Muscle of leg (tissue), 11 donors: Measurements from ENCODE around the gene PAM. TPM values are rescaled to one million over a fixed set of nuclear protein-coding genes. Genes with fewer than 3 reads are reported as not detected.

ENCODE experiments used
- DNase-seq: peaks from one replicate; pipeline ENCODE4 v3.0.0; 2013
- H3K27ac ChIP-seq: one replicate; pipeline ENCODE4 v1.5.1; 2013; ENCODE audit warnings: mild to moderate bottlenecking, low read length, control low read depth
- H3K27me3 ChIP-seq: one replicate; pipeline ENCODE4 v1.6.1; 2013; ENCODE audit warnings: low read length; ENCODE audit not compliant: control insufficient read depth, insufficient read depth
- H3K36me3 ChIP-seq: one replicate; pipeline ENCODE4 v1.6.1; 2013; ENCODE audit warnings: low read length; ENCODE audit not compliant: control insufficient read depth, insufficient read depth
- H3K4me1 ChIP-seq: one replicate; pipeline ENCODE4 v1.6.1; 2013; ENCODE audit warnings: low read length; ENCODE audit not compliant: control insufficient read depth, insufficient read depth
- H3K4me3 ChIP-seq: one replicate; pipeline ENCODE4 v1.5.1; 2013; ENCODE audit warnings: low read length, control low read depth
- H3K9me3 ChIP-seq: replicated peaks from 2 replicates; pipeline ENCODE4 v1.6.1; 2013; ENCODE audit warnings: low read depth, low read length; ENCODE audit not compliant: control insufficient read depth
- WGBS: methylation state at CpG from one replicate; pipeline ENCODE4 v1.1.5; 2013; ENCODE audit warnings: missing lambda C conversion rate; ENCODE audit not compliant: insufficient coverage; 5-methylcytosine and 5-hydroxymethylcytosine counted together
- polyA plus RNA-seq, 8 donors: library from polyadenylated mRNA; unstranded; fragments of 120-200 nt; gene quantifications; one replicate each; pipeline versions ENCODE4 v1.2.1 to v1.2.3, GENCODE V29; 2013; ENCODE audit warnings: inconsistent platforms in 1 of 8, low replicate concordance in 1 of 8; ENCODE audit not compliant: insufficient read length in 8 of 8, insufficient read depth in 1 of 8
- total RNA-seq: library from RNA; stranded (reverse); fragments of 120-200 nt; gene quantifications from one replicate; pipeline ENCODE4 v1.2.4, GENCODE V29; 2013

The PAM gene
- total and polyA plus RNA-seq, 9 donors = 96.6 to 146 (median 120) TPM

DNA sequence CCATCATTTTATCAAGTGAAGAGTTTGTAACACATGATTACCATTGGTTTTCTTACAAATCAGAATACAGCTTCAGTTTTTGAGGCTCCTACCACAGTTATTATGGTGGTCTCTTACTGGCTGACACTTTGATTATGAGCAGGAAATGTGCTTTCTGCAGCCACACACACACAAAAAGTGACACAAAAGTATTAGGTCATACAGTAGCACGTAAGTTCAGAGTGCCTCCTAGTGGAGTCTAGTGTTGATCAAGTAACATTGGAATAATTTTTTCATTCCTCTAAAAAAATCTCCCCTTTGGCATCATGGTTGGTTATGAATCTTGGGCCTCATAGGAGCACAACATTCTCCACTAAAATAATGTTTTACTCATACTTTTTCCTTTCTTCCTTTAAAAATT, 37.6 kb downstream of the PAM start:
- no CpG with 5 or more reads among the region's 1 CpG for WGBS
- no peaks in the 10 kb centered on the region for H3K36me3 ChIP-seq
- H3K27ac ChIP-seq = no peak overlapping the region
- no peak for DNase-seq
- H3K4me3 ChIP-seq = no peak overlapping the region
- no peaks in the 10 kb centered on the region for H3K27me3 ChIP-seq
- peaks cover 2% of the 10 kb centered on the region for H3K4me1 ChIP-seq
- no peaks in the 10 kb centered on the region for H3K9me3 ChIP-seq

DNA sequence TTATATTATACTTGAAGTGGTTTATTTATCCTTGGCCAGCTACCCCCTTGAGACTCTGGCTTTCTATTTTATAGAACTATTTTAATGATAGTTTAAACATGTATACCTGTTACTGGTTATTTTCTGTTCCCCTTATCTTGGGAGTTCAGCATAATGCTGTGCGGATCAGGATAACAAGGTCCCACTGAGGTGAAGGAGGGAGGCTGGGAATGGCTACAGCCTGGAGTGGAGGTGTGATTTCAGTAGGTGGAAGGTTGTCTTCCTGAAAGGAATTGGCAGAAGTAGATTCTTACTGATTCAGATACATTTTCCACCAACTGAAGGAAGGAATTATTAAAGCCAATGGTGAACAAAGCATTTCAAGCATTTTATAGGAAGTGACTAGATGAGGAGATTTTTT, 38.9 kb downstream of the PAM start:
- no peaks in the 10 kb centered on the region for H3K27me3 ChIP-seq
- no peaks in the 10 kb centered on the region for H3K36me3 ChIP-seq
- no peak overlapping the region for H3K4me3 ChIP-seq
- whole genome bisulfite sequencing = no CpG with 5 or more reads among the region's 1 CpG
- H3K4me1 ChIP-seq = peaks cover 2% of the 10 kb centered on the region
- DNase-seq = no peak
- no peak overlapping the region for H3K27ac ChIP-seq
- H3K9me3 ChIP-seq = no peaks in the 10 kb centered on the region

DNA sequence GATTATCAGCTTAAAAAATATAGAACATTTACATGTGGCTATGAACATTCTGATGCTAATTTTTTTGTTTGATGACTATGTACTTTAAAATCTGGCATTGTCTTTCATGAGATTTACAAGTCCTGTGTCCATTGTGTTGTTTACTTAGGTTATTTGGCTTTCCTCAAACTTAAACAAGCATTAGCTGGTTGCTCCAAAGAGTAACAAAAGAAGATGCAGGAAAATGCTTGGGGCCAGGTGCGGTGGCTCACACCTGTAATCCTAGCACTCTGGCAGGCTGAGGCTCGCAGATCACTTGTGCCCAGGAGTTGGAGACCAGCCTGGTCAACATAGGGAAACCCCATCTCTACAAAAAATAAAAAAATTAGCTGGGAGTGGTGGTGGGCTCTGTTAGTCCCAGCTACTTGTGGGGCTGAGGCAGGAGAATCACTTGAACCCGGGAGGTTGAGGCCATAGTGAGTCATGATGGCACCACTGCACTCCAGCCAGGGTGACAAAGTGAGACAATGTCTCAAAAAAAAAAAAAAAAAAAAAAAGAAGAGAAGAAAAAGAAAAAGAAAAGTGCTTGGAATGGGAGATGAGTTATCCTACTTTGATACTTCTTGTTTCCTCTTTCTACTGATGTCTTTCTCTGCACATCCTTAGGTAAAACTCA, 39.7 kb downstream of the PAM start:
- H3K27ac ChIP-seq = no peak overlapping the region

DNA sequence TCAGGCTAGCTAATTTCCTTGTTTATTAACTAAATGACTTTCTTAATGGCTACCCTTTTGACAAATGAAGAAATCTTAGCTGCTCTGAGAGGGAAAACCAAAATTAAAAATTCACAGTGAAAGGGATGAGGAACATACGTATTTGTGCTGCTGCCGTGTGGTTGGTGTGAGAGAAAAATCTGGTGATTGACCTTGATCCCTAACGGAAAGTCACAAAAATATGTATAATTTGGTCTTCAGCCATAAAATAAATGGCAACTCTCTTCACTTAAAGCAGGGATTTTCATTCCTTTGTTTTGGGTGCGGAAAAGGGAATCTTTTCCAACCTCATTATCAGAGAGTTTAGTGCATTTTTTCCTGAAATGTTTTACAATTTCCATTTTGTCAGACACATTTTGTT, 40.4 kb downstream of the PAM start:
- no peak overlapping the region for H3K27ac ChIP-seq
- peaks cover 3% of the 10 kb centered on the region for H3K4me1 ChIP-seq

More for the DNA sequence above, 39.7 kb downstream of the PAM start:
- WGBS = no CpG with 5 or more reads among the region's 3 CpGs
- Histone ChIP-seq H3K36me3 (no peaks in the 10 kb centered on the region), H3K4me3 (no peak overlapping the region), H3K4me1 (peaks cover 2% of the 10 kb centered on the region), H3K27me3 (no peaks in the 10 kb centered on the region), H3K9me3 (no peaks in the 10 kb centered on the region)
- no peak for DNase-seq

DNA sequence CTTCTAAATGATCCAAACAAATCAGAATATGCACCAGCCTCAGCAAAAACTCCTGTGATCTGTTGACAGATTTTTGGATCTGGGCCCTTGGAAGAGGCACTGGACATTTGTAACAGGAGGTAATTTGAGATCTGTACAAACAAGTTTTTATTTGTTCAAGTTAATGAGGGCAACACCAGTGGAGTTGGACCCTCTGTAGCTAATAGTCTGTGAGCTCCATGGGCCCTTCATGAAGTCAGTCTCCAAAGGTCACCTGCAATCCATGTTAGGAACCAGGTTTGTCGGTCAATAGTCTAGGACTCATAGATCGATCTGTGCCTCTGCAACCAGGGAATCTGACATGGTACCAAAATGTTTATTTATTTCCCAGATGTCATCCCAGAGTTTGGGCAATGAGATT, 40.9 kb downstream of the PAM start:
- Histone ChIP-seq H3K27ac (no peak overlapping the region), H3K9me3 (no peaks in the 10 kb centered on the region), H3K27me3 (no peaks in the 10 kb centered on the region), H3K4me1 (peaks cover 3% of the 10 kb centered on the region), H3K36me3 (no peaks in the 10 kb centered on the region), H3K4me3 (no peak overlapping the region)
- no CpG with 5 or more reads among the region's 2 CpGs for WGBS
- peak; percentile 30 for DNase-seq

More for the DNA sequence above, 40.4 kb downstream of the PAM start:
- Histone ChIP-seq H3K27me3 (no peaks in the 10 kb centered on the region), H3K36me3 (no peaks in the 10 kb centered on the region), H3K4me3 (no peak overlapping the region), H3K9me3 (no peaks in the 10 kb centered on the region)
- no CpG with 5 or more reads among the region's 4 CpGs for WGBS
- DNase-seq = no peak

DNA sequence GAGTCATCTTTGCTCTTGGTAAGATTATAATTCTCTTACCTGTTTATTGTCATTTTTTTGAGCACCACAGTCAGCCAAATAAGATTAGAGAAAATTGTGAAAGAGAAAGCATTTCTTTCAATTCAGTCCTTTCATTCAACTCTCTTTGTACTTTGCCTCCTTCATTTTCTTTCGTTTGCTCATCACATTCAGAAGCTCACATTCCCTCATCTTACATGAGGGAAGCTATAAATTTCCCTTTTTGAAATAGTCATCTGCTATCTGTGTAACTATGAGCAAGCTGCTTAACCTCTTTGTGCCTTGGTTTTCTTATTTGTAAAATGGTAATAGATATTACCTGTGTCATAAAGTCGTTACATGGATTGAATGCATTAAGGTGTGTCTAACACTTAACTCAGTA, 41.4 kb downstream of the PAM start:
- Histone ChIP-seq H3K27ac (no peak overlapping the region), H3K27me3 (no peaks in the 10 kb centered on the region), H3K4me1 (peaks cover 3% of the 10 kb centered on the region), H3K4me3 (no peak overlapping the region), H3K36me3 (no peaks in the 10 kb centered on the region), H3K9me3 (no peaks in the 10 kb centered on the region)
- WGBS = no CpG with 5 or more reads among the region's 2 CpGs
- no peak for DNase-seq

DNA sequence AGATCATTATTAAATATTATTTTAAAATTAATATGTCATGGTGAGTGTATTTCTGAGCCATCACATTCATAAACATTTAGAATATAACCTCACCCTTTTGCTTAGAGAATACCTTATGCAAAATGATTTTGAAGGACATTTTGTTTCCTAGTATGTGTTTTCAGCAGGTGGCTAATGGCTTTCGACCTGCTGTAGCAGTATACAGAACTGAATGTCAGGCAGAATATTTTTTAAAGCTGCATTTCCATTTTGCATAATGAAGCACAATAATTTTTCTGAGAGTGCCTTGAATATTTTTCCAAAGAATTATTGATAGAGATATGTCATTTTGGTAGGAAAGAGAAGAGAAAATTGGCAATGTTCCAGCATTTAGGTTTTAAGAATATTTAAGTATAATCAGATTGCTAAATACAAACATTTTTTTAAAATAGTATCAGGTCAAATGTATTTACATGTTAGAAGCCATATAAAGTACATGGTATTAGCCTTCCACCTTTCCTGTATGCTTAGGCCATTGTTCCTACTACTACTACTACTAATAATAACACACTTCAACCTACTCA, 42.3 kb downstream of the PAM start:
- Histone ChIP-seq H3K9me3 (no peaks in the 10 kb centered on the region), H3K4me1 (peaks cover 3% of the 10 kb centered on the region), H3K27ac (no peak overlapping the region), H3K36me3 (no peaks in the 10 kb centered on the region), H3K27me3 (no peaks in the 10 kb centered on the region), H3K4me3 (no peak overlapping the region)
- no peak for DNase-seq
- whole genome bisulfite sequencing = no CpG with 5 or more reads among the region's 1 CpG

DNA sequence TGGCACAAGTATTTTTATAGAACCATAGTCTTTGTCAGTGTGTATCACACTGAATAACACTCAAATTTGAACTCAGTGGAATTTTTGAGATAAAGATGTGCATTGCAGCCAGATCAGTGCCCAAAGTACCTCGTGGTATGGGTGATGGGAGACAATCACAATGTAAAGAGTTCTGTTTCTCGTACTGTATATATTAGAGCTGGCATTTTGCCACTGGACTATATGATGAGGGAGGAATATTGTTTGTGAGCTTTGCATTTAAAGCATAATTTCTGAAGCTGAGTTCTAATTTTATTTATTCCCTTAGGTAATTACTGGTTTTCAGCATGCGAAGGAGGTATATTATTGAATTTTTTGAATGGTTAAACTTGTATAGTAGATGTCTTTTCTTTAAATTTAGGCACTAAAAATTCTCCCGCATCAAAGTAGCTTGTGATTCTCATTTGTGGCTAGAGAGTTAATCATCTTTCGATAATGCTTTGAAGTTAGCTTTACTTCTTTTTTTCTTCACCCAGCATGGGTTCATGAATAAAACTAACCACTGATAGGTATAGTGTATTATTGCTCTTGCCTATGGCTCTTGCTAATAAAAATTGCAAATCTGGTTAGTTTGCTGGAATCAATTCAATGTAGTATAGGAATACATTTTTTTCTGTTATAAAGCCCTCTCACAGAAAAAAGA, 43.1 kb downstream of the PAM start:
- Histone ChIP-seq H3K9me3 (no peaks in the 10 kb centered on the region), H3K4me3 (no peak overlapping the region), H3K27me3 (no peaks in the 10 kb centered on the region), H3K4me1 (peaks cover 3% of the 10 kb centered on the region), H3K36me3 (no peaks in the 10 kb centered on the region), H3K27ac (no peak overlapping the region)
- 100% methylated on average over 1 of the region's 5 CpGs for WGBS
- no peak for DNase-seq

DNA sequence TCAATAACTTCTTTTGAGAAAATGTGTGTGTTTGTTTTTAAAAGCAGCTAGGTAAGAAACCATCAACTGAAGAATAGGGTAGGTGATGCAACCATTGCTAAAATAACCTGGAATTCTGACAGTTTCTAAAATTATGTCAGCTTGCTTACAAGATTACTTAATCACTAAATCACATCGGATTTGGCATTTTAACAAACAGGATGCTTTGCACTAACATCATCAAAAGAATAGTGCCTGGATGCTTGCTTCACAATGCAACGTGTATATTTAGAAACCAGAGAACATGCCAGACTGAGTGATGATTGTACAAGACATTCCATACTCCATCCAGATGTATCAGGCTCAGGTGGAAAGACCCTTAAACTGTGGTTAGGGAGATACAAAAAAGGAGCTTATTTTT, 43.9 kb downstream of the PAM start:
- DNase-seq = peak; percentile 39
- Histone ChIP-seq H3K27me3 (no peaks in the 10 kb centered on the region), H3K9me3 (no peaks in the 10 kb centered on the region), H3K4me1 (peaks cover 3% of the 10 kb centered on the region), H3K4me3 (no peak overlapping the region), H3K27ac (no peak overlapping the region), H3K36me3 (no peaks in the 10 kb centered on the region)
- WGBS = no CpG with 5 or more reads among the region's 2 CpGs

DNA sequence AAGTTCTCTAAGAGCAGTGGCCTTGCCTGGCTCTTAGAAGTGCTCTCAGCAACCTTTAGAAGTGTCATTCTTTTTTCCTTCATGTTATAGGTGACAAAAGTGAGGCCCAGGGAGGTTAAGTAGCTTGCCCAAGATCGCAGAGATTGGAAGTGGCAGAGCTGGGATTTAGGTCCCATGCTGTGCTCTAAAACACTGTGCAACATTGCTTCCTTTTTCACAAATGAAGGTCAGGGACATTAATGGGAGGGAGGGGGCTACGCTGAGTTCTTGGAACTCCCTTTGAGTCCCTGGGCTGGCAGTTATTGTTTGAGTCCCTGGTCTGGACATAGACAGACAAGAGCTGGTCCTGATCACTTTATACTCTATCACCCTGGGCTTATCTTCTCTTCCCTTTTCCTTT, 45.3 kb downstream of the PAM start:
- Histone ChIP-seq H3K4me1 (peaks cover 3% of the 10 kb centered on the region), H3K9me3 (no peaks in the 10 kb centered on the region), H3K36me3 (no peaks in the 10 kb centered on the region), H3K27me3 (no peaks in the 10 kb centered on the region), H3K27ac (no peak overlapping the region), H3K4me3 (no peak overlapping the region)
- DNase-seq = no peak
- no CpG with 5 or more reads among the region's 2 CpGs for WGBS
